ENCODE data around the gene CTDSPL. TPM values are rescaled to one million over a fixed set of nuclear protein-coding genes. Genes with fewer than 3 reads are reported as not detected.

The CTDSPL gene
- total and polyA plus RNA-seq, 2 of the 13 experiments (the other 11 are each of a cell fraction or from before 2014, with no cell fraction given) = 26.1 to 142 TPM

GRCh38 chr3:37979541-37980461, 118.1 kb downstream of the CTDSPL start:
- Histone ChIP-seq H3K79me2 (ENCODE audit: insufficient read depth, low read length) (no peaks in the 10 kb centered on the region), H4K20me1 (ENCODE audit: insufficient read depth, low read length) (no peaks in the 10 kb centered on the region), H3K4me2 (ENCODE audit: low read depth, low read length) (no peak overlapping the region), H3K4me3 (replicated peaks in 1 of 3; ENCODE audit: insufficient read depth in 1 of 3, low read depth in 2 of 3, low read length in 3 of 3) (no peak overlapping the region), H3K9ac (ENCODE audit: insufficient read depth, low read depth, low read length) (no peak overlapping the region), H3K9me3 (ENCODE audit: low read length) (no peaks in the 10 kb centered on the region), H2AFZ (ENCODE audit: low read length) (no peak overlapping the region), H3K36me3 (replicated peaks in 1 of 2; ENCODE audit: control insufficient read depth in 1 of 2, insufficient read depth in 2 of 2, low read length in 2 of 2) (peaks cover 34 to 62% of the 10 kb centered on the region in 2 experiments), H3K4me1 (ENCODE audit: insufficient read depth, low read length) (peaks cover 23% of the 10 kb centered on the region), H3K27me3 (ENCODE audit: control insufficient read depth in 1 of 2, insufficient read depth in 2 of 2, low read length in 2 of 2) (no peaks in the 10 kb centered on the region), H3K27ac (ENCODE audit: extremely low read length, insufficient read depth, low read length) (peak overlapping the region; percentile 48)
- BruUV-seq (replicated peaks) = no TSS peak
- FAIRE-seq = peak; percentile 12
- ChIA-PET CTCF (ENCODE audit: low intra/inter-chr PET ratio, low total read pairs) (no interaction called here), POLR2A (interaction anchor here (1.3 kb wide), 1 partner anchor 124 kb away, joined by 3 read pairs; no protein-coding TSS in a partner anchor)
- in situ Hi-C loops (cut with HindIII; ENCODE audit: extremely low pct_ligation_motif_present, low pct_unique_long_range_greater_than_20kb) (no loop called here), intact Hi-C loops (cut with micrococcal nuclease; ENCODE audit: unreplicated experiment) (no loop called here)
- ATAC-seq = peak; percentile 42
- no peak for DNase-seq (ENCODE audit: low spot score)
- TF ChIP-seq ZNF276 (CRISPR knock-in tag; IDR thresholded peaks at IDR 0.05; ENCODE audit: low read depth) = no peak
- peak; percentile 58 for TF ChIP-seq ZNF770 (CRISPR knock-in tag; IDR thresholded peaks at IDR 0.05)
- no peak for TF ChIP-seq ERF (CRISPR knock-in tag; IDR thresholded peaks at IDR 0.05)
- peak; percentile 8 for TF ChIP-seq RBM22 (optimal IDR thresholded peaks at IDR 0.05; ENCODE audit: low read length)
- 93% methylated on average over 8 of the region's 8 CpGs for WGBS (ENCODE audit: low lambda C conversion rate)

All from HepG2 (cell line).